GM19328 (cell line): Measurements from ENCODE around the gene PCDHA9.

Source experiments
- ATAC-seq: cut with Tn5 transposase; IDR thresholded peaks from one replicate; pipeline ENCODE4 v1.9.1; 2021; ENCODE audit warnings: mild to moderate bottlenecking, moderate library complexity; ENCODE audit not compliant: unreplicated experiment

The PCDHA9 gene

DNA sequence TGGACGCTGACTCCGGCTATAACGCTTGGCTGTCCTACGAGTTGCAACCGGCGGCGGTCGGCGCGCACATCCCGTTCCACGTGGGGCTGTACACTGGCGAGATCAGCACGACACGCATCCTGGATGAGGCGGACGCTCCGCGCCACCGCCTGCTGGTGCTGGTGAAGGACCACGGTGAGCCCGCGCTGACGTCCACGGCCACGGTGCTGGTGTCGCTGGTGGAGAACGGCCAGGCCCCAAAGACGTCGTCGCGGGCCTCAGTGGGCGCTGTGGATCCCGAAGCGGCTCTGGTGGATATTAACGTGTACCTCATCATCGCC, 29.0 kb downstream of the PCDHA9 start:
- no peak for ATAC-seq

DNA sequence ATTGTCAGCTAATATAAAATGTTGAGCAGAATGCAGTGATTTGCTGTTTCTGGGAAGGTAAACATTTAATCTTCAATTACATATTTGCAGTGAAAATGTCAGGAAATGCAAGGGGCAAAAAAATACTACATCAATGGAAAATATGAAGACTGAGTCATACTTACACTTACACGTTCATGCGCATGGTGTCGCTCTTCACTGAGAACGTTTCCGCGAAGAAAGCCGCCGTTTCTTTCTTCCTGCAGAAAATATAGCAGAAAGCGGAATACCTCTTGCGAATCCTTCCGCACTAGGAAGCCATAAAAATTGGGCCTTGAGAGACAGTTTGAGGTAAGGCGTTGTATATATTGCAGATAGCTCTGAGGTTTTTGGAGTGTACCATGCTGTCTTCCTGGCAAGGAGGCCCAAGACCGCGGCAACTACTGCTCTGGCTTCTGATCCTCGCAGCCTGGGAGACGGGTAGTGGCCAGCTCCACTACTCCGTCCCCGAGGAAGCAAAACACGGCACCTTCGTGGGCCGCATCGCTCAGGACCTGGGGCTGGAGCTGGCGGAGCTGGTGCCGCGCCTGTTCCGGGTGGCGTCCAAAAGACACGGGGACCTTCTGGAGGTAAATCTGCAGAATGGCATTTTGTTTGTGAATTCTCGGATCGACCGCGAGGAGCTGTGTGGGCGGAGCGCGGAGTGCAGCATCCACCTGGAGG, 33.9 kb downstream of the PCDHA9 start, which contains the start of gene PCDHA13:
TSS of gene PCDHA13 (plus strand) at position 236 of the 702 bp plus-strand sequence. CDS start at position 381, 145 bp downstream.
- ATAC-seq = no peak

DNA sequence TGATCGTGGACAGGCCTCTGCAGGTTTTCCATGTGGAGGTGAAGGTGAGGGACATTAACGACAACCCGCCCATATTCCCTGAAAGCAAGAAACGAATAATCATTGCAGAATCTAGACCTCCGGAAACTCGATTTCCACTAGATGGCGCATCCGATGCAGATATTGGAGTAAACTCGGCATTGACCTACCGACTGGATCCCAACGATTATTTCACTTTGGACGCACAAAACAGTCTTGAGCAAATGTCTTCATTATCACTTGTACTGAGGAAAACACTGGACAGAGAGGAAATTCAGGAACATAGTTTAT, 34.4 kb downstream of the PCDHA9 start:
- no peak for ATAC-seq

DNA sequence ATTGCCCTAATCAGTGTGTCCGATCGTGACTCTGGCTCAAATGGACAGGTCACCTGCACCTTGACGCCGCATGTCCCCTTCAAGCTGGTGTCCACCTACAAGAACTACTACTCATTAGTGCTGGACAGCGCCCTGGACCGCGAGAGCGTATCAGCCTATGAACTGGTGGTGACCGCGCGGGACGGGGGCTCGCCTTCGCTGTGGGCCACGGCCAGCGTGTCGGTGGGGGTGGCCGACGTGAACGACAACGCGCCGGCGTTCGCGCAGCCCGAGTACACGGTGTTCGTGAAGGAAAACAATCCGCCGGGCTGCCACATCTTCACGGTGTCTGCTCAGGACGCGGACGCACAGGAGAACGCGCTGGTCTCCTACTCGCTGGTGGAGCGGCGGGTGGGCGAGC, 35.2 kb downstream of the PCDHA9 start:
- no peak for ATAC-seq

DNA sequence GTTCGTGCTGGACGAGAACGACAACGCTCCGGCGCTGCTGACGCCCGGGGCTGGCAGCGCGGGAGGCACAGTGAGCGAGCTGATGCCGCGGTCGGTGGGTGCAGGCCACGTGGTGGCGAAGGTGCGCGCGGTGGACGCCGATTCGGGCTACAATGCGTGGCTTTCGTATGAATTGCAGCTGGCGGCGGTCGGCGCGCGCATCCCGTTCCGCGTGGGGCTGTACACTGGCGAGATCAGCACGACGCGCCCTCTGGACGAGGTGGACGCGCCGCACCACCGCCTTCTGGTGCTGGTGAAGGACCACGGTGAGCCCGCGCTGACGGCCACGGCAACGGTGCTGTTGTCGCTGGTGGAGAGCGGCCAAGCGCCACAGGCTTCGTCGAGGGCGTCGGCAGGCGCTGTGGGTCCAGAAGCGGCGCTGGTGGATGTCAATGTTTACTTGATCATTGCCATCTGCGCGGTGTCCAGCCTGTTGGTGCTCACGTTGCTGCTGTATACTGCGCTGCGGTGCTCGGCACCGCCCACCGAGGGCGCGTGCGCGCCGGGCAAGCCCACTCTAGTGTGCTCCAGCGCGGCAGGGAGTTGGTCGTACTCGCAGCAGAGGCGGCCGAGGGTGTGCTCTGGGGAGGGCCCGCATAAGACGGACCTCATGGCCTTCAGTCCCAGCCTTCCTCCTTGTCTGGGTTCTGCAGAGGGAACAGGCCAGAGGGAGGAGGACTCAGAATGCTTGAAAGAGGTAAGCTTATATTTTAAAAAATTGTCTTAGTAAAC, 35.9 kb downstream of the PCDHA9 start:
- ATAC-seq = no peak
